HepG2 (cell line): Measurements from ENCODE around the gene LIME1. TPM values are rescaled to one million over a fixed set of nuclear protein-coding genes. Genes with fewer than 3 reads are reported as not detected.

Source experiments
- ATF1 ChIP-seq: IDR thresholded peaks from 2 replicates; pipeline ENCODE4 v1.6.1; 2016; ENCODE audit warnings: mild to moderate bottlenecking, control low read depth
- DMAP1 ChIP-seq: IDR thresholded peaks from 2 replicates; pipeline ENCODE4 v1.6.1; 2016
- GLI4 ChIP-seq: sonication (generic); formaldehyde crosslinking; IDR thresholded peaks from 2 replicates; pipeline ENCODE4 v1.5.1; 2020; ENCODE audit warnings: missing genetic modification reagents, mild to moderate bottlenecking, moderate library complexity, borderline replicate concordance
- HCFC1 ChIP-seq: fragments of 150-350 bp; IDR thresholded peaks from 2 replicates; pipeline ENCODE4 v1.6.1; 2014; ENCODE audit warnings: low read depth, low read length
- PTBP1 ChIP-seq: fragments of 200-400 bp; formaldehyde crosslinking; IDR thresholded peaks from 2 replicates; pipeline ENCODE4 v1.6.1; 2018; ENCODE audit warnings: low read length, low read depth; ENCODE audit not compliant: poor library complexity, severe bottlenecking
- RBAK ChIP-seq: sonication (generic); formaldehyde crosslinking; IDR thresholded peaks from 2 replicates; pipeline ENCODE4 v1.5.1; 2020; ENCODE audit warnings: mild to moderate bottlenecking, missing genetic modification reagents
- WIZ ChIP-seq: sonication (generic); formaldehyde crosslinking; IDR thresholded peaks from 2 replicates; pipeline ENCODE4 v1.5.1; 2020; ENCODE audit warnings: mild to moderate bottlenecking, missing genetic modification reagents
- XRCC5 ChIP-seq: fragments of 200-400 bp; formaldehyde crosslinking; optimal IDR thresholded peaks from 2 replicates; pipeline ENCODE3; 2017; ENCODE audit warnings: mild to moderate bottlenecking, low read length
- polyA plus RNA-seq, 8 experiments: library from polyadenylated mRNA; depleted of rRNA in 3 of 8; stranded (reverse) in 7 of 8; unstranded in 1 of 8; fragments of >200 nt; fragmentation: Illumina TruSeq in 4 of 8; extraction: Trizol in 4 of 8; gene quantifications; 2 replicates each; pipeline versions ENCODE4 v1.2.1 to v1.2.3, GENCODE V29; 2011 to 2016; ENCODE audit warnings: low read depth in 4 of 8, missing spikeins in 1 of 8, mixed read lengths in 1 of 8; ENCODE audit not compliant: insufficient read depth in 1 of 8
- total RNA-seq, 5 experiments: library from RNA; depleted of rRNA; stranded (reverse); fragments of >200 nt; fragmentation: Illumina TruSeq; extraction: Trizol; gene quantifications; 2 replicates each; pipeline ENCODE4 v1.2.3, GENCODE V29; 2016; ENCODE audit warnings: low read depth in 1 of 5
- TF ChIP-seq, protein P1 (sequence below): sonication (generic); formaldehyde crosslinking; conservative IDR thresholded peaks from 2 replicates; pipeline ENCODE4 v1.4.0; 2020; ENCODE audit warnings: mild to moderate bottlenecking, missing genetic modification reagents, moderate library complexity
- TF ChIP-seq, protein P2 (sequence below): IDR thresholded peaks from 2 replicates; pipeline ENCODE4 v1.6.1; 2018; ENCODE audit warnings: missing genetic modification reagents, mild to moderate bottlenecking, missing compliant biosample characterization
- TF ChIP-seq, protein P3 (sequence below): sonication (generic); formaldehyde crosslinking; IDR thresholded peaks from one replicate; pipeline ENCODE4 v1.5.1; 2020; ENCODE audit warnings: mild to moderate bottlenecking, missing genetic modification reagents; ENCODE audit errors: not compliant biosample characterization
- TF ChIP-seq, protein P4 (sequence below), 2 experiments: sonication (generic) in 1 of 2; formaldehyde crosslinking in 1 of 2; IDR thresholded peaks; 2 replicates each; pipeline versions ENCODE4 v1.5.1 to v1.6.1; 2011 to 2020; ENCODE audit warnings: borderline replicate concordance in 1 of 2, low read depth in 1 of 2, low read length in 1 of 2, mild to moderate bottlenecking in 1 of 2, missing genetic modification reagents in 1 of 2, moderate library complexity in 1 of 2

The LIME1 gene
- total and polyA plus RNA-seq, 2 of the 13 experiments (the other 11 are each of a cell fraction or from before 2014, with no cell fraction given): 13.0 to 61.5 TPM

DNA sequence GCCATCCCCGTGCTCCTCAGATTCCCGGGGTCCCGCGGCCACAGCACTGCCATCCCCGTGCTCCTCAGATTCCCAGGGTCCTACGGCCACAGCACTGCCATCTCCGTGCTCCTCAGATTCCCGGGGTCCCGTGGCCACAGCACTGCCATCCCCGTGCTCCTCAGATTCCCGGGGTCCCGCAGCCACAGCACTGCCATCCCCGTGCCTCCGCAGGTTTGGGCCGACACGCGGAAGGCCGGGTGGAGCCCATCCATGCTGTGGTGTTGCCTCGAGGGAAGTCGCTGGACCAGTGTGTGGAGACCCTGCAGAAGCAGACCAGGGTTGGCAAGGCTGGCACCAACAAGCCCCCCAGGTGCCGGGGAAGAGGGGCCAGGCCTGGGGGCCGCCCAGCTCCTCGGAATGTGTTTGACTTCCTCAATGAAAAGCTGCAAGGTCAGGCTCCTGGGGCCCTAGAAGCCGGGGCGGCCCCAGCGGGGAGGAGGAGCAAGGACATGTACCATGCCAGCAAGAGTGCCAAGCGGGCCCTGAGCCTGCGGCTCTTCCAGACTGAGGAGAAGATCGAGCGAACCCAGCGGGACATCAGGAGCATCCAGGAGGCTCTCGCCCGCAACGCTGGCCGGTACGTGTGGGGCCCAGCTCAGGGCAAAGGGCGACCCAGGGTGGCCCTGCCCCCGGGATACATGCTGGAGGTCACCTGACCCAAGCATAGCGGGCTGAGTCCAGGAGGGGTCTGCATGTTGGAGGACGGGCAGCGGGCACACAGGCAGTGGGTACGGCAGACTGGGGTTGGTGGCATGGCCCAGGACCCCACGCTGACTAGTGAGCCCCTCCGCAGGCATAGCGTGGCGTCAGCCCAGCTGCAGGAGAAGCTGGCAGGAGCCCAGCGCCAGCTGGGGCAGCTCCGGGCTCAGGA is 1.3 kb upstream of the LIME1 start (continued):
- TF ChIP-seq, protein P1, sequence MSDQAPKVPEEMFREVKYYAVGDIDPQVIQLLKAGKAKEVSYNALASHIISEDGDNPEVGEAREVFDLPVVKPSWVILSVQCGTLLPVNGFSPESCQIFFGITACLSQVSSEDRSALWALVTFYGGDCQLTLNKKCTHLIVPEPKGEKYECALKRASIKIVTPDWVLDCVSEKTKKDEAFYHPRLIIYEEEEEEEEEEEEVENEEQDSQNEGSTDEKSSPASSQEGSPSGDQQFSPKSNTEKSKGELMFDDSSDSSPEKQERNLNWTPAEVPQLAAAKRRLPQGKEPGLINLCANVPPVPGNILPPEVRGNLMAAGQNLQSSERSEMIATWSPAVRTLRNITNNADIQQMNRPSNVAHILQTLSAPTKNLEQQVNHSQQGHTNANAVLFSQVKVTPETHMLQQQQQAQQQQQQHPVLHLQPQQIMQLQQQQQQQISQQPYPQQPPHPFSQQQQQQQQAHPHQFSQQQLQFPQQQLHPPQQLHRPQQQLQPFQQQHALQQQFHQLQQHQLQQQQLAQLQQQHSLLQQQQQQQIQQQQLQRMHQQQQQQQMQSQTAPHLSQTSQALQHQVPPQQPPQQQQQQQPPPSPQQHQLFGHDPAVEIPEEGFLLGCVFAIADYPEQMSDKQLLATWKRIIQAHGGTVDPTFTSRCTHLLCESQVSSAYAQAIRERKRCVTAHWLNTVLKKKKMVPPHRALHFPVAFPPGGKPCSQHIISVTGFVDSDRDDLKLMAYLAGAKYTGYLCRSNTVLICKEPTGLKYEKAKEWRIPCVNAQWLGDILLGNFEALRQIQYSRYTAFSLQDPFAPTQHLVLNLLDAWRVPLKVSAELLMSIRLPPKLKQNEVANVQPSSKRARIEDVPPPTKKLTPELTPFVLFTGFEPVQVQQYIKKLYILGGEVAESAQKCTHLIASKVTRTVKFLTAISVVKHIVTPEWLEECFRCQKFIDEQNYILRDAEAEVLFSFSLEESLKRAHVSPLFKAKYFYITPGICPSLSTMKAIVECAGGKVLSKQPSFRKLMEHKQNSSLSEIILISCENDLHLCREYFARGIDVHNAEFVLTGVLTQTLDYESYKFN (CRISPR knock-in tag): peak; percentile 56
- TF ChIP-seq XRCC5: peak; percentile 48
- TF ChIP-seq, protein P2, sequence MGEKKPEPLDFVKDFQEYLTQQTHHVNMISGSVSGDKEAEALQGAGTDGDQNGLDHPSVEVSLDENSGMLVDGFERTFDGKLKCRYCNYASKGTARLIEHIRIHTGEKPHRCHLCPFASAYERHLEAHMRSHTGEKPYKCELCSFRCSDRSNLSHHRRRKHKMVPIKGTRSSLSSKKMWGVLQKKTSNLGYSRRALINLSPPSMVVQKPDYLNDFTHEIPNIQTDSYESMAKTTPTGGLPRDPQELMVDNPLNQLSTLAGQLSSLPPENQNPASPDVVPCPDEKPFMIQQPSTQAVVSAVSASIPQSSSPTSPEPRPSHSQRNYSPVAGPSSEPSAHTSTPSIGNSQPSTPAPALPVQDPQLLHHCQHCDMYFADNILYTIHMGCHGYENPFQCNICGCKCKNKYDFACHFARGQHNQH (CRISPR knock-in tag): no peak
- TF ChIP-seq PTBP1: no peak
- no peak for TF ChIP-seq GLI4 (CRISPR knock-in tag)
- no peak for TF ChIP-seq DMAP1 (CRISPR knock-in tag)
- TF ChIP-seq RBAK (CRISPR knock-in tag): no peak
- TF ChIP-seq HCFC1: no peak
- TF ChIP-seq, protein P3, sequence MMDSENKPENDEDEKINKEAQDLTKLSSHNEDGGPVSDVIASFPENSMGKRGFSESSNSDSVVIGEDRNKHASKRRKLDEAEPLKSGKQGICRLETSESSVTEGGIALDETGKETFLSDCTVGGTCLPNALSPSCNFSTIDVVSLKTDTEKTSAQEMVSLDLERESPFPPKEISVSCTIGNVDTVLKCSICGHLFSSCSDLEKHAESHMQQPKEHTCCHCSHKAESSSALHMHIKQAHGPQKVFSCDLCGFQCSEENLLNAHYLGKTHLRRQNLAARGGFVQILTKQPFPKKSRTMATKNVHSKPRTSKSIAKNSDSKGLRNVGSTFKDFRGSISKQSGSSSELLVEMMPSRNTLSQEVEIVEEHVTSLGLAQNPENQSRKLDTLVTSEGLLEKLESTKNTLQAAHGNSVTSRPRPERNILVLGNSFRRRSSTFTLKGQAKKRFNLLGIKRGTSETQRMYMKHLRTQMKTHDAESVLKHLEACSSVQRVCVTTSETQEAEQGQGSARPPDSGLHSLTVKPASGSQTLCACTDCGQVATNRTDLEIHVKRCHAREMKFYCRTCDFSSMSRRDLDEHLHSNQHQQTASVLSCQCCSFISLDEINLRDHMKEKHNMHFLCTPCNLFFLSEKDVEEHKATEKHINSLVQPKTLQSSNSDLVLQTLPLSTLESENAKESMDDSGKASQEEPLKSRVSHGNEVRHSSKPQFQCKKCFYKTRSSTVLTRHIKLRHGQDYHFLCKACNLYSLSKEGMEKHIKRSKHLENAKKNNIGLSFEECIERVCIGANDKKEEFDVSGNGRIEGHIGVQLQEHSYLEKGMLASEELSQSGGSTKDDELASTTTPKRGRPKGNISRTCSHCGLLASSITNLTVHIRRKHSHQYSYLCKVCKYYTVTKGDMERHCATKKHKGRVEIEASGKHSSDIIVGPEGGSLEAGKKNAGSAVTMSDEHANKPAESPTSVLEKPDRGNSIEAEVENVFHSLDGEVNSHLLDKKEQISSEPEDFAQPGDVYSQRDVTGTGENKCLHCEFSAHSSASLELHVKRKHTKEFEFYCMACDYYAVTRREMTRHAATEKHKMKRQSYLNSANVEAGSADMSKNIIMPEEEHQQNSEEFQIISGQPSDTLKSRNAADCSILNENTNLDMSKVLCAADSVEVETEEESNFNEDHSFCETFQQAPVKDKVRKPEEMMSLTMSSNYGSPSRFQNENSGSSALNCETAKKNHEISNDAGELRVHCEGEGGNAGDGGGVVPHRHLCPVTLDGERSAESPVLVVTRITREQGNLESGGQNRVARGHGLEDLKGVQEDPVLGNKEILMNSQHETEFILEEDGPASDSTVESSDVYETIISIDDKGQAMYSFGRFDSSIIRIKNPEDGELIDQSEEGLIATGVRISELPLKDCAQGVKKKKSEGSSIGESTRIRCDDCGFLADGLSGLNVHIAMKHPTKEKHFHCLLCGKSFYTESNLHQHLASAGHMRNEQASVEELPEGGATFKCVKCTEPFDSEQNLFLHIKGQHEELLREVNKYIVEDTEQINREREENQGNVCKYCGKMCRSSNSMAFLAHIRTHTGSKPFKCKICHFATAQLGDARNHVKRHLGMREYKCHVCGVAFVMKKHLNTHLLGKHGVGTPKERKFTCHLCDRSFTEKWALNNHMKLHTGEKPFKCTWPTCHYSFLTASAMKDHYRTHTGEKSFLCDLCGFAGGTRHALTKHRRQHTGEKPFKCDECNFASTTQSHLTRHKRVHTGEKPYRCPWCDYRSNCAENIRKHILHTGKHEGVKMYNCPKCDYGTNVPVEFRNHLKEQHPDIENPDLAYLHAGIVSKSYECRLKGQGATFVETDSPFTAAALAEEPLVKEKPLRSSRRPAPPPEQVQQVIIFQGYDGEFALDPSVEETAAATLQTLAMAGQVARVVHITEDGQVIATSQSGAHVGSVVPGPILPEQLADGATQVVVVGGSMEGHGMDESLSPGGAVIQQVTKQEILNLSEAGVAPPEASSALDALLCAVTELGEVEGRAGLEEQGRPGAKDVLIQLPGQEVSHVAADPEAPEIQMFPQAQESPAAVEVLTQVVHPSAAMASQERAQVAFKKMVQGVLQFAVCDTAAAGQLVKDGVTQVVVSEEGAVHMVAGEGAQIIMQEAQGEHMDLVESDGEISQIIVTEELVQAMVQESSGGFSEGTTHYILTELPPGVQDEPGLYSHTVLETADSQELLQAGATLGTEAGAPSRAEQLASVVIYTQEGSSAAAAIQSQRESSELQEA: no peak
- TF ChIP-seq WIZ (CRISPR knock-in tag): no peak
- TF ChIP-seq, protein P4, sequence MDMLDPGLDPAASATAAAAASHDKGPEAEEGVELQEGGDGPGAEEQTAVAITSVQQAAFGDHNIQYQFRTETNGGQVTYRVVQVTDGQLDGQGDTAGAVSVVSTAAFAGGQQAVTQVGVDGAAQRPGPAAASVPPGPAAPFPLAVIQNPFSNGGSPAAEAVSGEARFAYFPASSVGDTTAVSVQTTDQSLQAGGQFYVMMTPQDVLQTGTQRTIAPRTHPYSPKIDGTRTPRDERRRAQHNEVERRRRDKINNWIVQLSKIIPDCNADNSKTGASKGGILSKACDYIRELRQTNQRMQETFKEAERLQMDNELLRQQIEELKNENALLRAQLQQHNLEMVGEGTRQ (IDR thresholded peaks at IDR 0.05; ENCODE audit: low read depth, low read length): peak; percentile 42
- TF ChIP-seq, protein P4 (CRISPR knock-in tag; IDR thresholded peaks at IDR 0.05; ENCODE audit: borderline replicate concordance): peak; percentile 68; the same call in 1 of the 2 replicates
- TF ChIP-seq ATF1 (CRISPR knock-in tag): no peak
